Smooth muscle cell (in vitro differentiated cells): ENCODE measurements around the gene UBTF. TPM values are rescaled to one million over a fixed set of nuclear protein-coding genes. Genes with fewer than 3 reads are reported as not detected.
A peak's percentile ranks its signal among the peaks of the same experiment; 100 is the strongest.

Source experiments
- DNase-seq: peaks from one replicate; lab custom pipeline; 2025; ENCODE audit not compliant: unreplicated experiment; lab: John Stamatoyannopoulos, UW
- H2AFZ ChIP-seq: fragments of 200-600 bp; sonication (generic); 2 replicates; pipeline ENCODE4 v1.6.0; 2016; ENCODE audit warnings: antibody characterized with exemption, low read depth, mild to moderate bottlenecking
- H3F3A ChIP-seq: fragments of 200-600 bp; sonication (generic); 2 replicates; pipeline ENCODE4 v1.6.0; 2017; ENCODE audit warnings: antibody characterized with exemption, low read depth
- H3K27ac ChIP-seq: fragments of 200-600 bp; sonication (generic); 2 replicates; pipeline ENCODE4 v1.5.1; 2016; ENCODE audit warnings: low read depth, mild to moderate bottlenecking
- H3K27me3 ChIP-seq: fragments of 200-600 bp; sonication (generic); 2 replicates; pipeline ENCODE4 v1.6.1; 2016; ENCODE audit warnings: low read depth, mild to moderate bottlenecking
- H3K36me3 ChIP-seq: fragments of 200-600 bp; sonication (generic); 2 replicates; pipeline ENCODE4 v1.5.1; 2016; ENCODE audit warnings: low read depth
- H3K4me1 ChIP-seq: fragments of 200-600 bp; sonication (generic); 2 replicates; pipeline ENCODE4 v1.5.1; 2016; ENCODE audit warnings: low read depth
- H3K4me2 ChIP-seq: fragments of 200-600 bp; sonication (generic); 2 replicates; pipeline ENCODE4 v1.6.0; 2016; ENCODE audit warnings: mild to moderate bottlenecking
- H3K4me3 ChIP-seq: fragments of 200-600 bp; sonication (generic); 2 replicates; pipeline ENCODE4 v1.5.1; 2016; ENCODE audit warnings: mild to moderate bottlenecking
- H3K79me2 ChIP-seq: fragments of 200-600 bp; sonication (generic); 2 replicates; pipeline ENCODE4 v1.6.0; 2016; ENCODE audit warnings: low read depth, mild to moderate bottlenecking
- H3K9ac ChIP-seq: fragments of 200-600 bp; sonication (generic); 2 replicates; pipeline ENCODE4 v1.6.0; 2016; ENCODE audit warnings: low read depth
- H3K9me3 ChIP-seq: fragments of 200-600 bp; sonication (generic); replicated peaks from 2 replicates; pipeline ENCODE4 v1.5.1; 2016; ENCODE audit warnings: low read depth
- H4K20me1 ChIP-seq: fragments of 200-600 bp; sonication (generic); 2 replicates; pipeline ENCODE4 v1.6.0; 2016; ENCODE audit warnings: low read depth
- CTCF ChIP-seq: fragments of 200-600 bp; sonication (generic); IDR thresholded peaks from 2 replicates; pipeline ENCODE4 v1.5.1; 2017; ENCODE audit warnings: borderline replicate concordance, mild to moderate bottlenecking, antibody characterized with exemption; ENCODE audit not compliant: insufficient read depth, poor library complexity, severe bottlenecking
- WGBS: methylation state at CpG from one replicate; pipeline ENCODE4 v1.1.7; 2016; ENCODE audit warnings: low lambda C conversion rate; 5-methylcytosine and 5-hydroxymethylcytosine counted together
- polyA plus RNA-seq: library from polyadenylated mRNA; unstranded; fragments of >200 nt; fragmentation: Nextera tagmentation; extraction: Ambion mirVana; gene quantifications from 2 replicates; pipeline ENCODE4 v1.2.1, GENCODE V29; 2016
- total RNA-seq: library from RNA; depleted of rRNA; stranded (reverse); fragments of >200 nt; gene quantifications from 2 replicates; pipeline ENCODE4 v1.2.3, GENCODE V29; 2014

Gene UBTF
- total and polyA plus RNA-seq, 2 experiments from 2014 or later = 18.2 to 22.1 TPM

- Histone ChIP-seq H2AFZ (no peak overlapping the region), H3K4me3 (no peak overlapping the region), H3K27ac (no peak overlapping the region), H3K4me1 (peaks cover 9% of the 10 kb centered on the region), H3K9me3 (no peaks in the 10 kb centered on the region), H4K20me1 (no peaks in the 10 kb centered on the region), H3K27me3 (no peaks in the 10 kb centered on the region), H3K4me2 (peak overlapping the region; percentile 48), H3K9ac (no peak overlapping the region), H3F3A (no peaks in the 10 kb centered on the region), H3K79me2 (no peaks in the 10 kb centered on the region), H3K36me3 (no peaks in the 10 kb centered on the region)
- no peak for DNase-seq
- 86% methylated on average over 5 of the region's 5 CpGs for WGBS
- no peak for TF ChIP-seq CTCF
Observed at GRCh38 chr17:44170135-44170498, 49.4 kb downstream of the UBTF start.

DNA sequence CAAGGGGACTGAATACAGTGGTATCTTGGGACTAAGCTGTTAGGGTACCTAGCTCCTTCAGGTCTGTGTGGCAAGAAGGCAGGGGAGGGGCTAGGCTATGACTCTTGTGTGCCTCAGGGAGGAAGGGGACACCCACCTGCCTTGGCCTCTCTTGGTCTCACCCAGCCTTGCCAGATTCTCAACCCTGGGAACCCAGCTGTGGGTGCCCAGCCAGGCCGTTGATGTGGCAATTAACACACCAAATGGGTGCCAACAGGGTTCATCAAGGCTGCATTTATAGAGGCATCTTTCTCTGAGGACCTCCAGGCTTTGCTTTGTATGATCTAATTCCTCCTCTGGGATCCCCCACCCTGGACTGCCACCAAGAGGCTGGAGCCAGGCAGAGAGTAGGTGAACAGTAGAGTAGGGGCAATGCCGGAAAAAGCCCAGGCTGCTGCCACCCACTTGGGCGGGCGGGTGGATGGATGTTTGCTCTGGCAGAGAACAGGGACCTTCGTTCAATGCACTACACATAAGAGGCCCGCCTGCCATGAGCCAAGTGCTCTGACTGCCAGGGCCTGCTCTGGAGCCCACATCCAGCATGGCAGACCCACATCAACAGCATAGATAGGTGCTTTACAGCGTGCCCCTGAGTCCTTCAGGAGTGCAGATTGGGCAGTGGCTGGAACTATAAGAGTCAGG lies 52.2 kb downstream of the UBTF start:
- Histone ChIP-seq H2AFZ (no peak overlapping the region), H3K27me3 (no peaks in the 10 kb centered on the region), H4K20me1 (no peaks in the 10 kb centered on the region), H3K27ac (no peak overlapping the region), H3K4me2 (no peak overlapping the region), H3K36me3 (no peaks in the 10 kb centered on the region), H3K9me3 (no peaks in the 10 kb centered on the region), H3F3A (no peaks in the 10 kb centered on the region), H3K4me3 (no peak overlapping the region), H3K9ac (no peak overlapping the region), H3K4me1 (peaks cover 9% of the 10 kb centered on the region), H3K79me2 (no peaks in the 10 kb centered on the region)
- WGBS = 92% methylated on average over 7 of the region's 7 CpGs
- TF ChIP-seq CTCF = no peak
- no peak for DNase-seq

- Histone ChIP-seq H3K9me3 (no peaks in the 10 kb centered on the region), H3K36me3 (no peaks in the 10 kb centered on the region), H3K4me3 (no peak overlapping the region), H4K20me1 (no peaks in the 10 kb centered on the region), H3K4me2 (no peak overlapping the region), H3K79me2 (no peaks in the 10 kb centered on the region), H3K9ac (no peak overlapping the region), H2AFZ (no peak overlapping the region), H3K4me1 (peaks cover 2% of the 10 kb centered on the region), H3K27me3 (no peaks in the 10 kb centered on the region), H3K27ac (no peak overlapping the region), H3F3A (peaks cover 4% of the 10 kb centered on the region)
- no peak for TF ChIP-seq CTCF
- 100% methylated on average over 1 of the region's 1 CpG for WGBS
- no peak for DNase-seq
Observed at GRCh38 chr17:44164476-44164875, 55.0 kb downstream of the UBTF start.
